ENCODE data around the gene PLXDC2.

Gene PLXDC2

DNA sequence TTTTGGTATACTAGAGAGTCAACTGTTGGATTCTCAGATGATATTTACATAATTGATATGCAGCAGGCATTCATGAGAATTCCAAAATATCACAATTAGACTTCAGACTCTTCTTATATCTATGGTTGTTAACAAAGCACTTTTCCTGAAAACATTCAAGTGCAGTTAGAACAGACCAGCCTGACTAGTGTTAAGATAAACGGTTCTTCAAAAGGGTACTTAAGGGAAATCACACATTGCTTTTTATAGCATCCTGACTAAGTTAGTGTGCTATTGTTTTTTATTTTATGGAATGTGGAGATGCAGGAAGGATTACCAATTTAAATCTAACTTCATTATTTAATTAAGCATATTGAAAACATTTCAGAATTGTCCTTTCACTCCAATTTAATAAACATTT is 405.1 kb downstream of the PLXDC2 start:
- DNase-seq, result no peak

DNA sequence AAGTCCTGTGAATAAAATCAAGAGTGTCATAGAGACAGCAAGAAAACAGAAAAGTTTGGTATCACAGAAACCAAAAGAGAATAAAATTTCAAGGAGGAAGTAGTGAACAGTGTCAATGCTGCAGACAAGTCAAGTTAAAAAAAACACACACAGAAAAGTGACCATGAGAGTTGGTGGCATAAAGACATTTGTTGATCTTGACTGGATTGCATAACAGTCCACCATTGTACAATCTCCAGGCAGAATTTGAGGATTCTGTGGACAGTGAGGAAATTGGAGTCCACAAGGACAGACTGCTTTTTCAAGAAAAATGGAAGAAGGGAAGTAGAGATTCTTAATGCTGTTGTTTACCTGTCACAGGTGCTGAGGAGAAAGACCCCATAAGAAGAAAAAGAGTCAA is 412.5 kb downstream of the PLXDC2 start:
- DNase-seq, result no peak

DNA sequence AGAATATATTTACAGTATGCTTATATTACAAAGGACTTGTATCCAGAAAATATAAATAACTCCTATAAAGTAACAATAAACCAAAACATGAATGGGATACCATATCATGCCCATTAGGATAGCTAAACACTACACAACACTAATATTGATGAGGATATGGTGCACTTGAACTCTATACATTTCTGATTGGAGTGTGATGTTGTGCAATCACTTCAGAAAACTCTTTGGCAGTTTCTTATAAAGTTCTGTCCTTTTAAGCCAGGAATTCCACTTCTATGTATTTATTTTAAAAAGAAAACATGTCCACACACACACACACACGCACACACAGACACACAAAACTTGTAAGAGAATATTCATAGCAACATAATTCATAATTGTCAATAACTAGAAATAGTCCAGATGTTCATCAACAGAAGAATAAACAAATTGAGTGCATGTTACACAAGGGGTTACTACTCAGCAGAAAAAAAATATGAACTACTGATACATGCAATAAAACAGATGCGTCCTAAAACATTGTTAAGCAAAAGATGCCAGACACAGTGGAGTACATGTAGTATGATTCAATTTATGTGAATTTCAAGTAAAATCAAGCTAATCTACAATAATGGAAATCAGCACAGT is 416.0 kb downstream of the PLXDC2 start:
- no peak for DNase-seq

DNA sequence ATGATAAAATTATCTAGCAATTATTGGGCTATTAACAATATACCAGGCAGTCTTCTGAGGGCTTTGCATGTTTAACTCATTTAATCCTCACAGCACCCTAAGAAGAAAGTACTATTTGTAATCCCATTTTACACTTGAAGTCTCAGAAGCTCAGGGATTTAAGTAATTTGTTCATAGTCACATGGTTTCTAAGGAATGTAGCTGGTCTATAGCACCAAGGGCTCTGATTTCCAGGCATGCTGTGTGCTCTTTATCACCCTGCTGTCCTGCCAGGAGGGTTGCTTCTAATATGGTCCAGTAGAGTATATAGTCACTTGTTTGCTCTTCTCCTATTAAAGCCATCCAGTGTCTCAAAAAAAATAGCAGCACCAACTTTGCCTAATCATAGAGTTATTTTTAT is 417.2 kb downstream of the PLXDC2 start:
- no peak for DNase-seq

DNA sequence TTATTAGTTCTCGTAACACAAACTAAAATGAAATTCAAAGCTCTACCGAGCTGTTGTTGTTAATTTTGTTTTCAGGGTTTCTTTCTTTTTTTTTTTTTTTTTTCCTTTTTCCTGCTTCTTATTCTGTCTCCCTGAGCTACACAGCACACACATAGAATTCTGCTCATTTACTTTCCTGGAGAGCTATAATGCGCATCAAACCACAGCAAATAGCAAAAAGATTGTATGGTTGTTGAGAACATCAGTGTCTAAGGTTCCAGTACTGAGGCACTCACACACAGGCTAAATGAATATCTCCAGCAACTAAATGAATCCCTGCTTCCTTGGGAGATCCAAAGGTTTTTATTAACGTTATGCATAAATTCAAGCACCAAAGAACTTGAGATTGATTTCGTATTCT is 418.3 kb downstream of the PLXDC2 start:
- no peak for DNase-seq

DNA sequence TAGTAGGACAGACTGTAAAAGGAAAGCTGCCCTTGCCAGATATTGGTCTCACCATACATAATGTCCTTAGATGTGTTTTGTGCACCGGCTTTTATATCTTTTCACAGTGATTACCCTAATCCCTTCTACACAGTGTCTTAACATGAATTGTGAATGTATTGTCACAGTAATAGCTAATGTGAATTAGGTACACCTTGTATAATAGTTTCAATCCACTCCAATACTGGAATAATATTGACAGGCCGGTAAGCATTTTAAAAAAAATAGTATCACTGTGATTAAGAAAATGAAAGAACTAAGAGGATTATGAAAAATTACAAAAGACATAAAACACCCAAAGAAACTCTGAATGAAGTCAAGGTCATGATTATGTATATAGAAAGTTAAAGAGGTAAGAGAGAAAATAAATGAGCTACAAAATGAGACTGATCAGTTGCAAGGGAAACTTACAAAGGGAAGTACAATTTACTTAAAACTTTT is 420.9 kb downstream of the PLXDC2 start:
- no peak for DNase-seq

DNA sequence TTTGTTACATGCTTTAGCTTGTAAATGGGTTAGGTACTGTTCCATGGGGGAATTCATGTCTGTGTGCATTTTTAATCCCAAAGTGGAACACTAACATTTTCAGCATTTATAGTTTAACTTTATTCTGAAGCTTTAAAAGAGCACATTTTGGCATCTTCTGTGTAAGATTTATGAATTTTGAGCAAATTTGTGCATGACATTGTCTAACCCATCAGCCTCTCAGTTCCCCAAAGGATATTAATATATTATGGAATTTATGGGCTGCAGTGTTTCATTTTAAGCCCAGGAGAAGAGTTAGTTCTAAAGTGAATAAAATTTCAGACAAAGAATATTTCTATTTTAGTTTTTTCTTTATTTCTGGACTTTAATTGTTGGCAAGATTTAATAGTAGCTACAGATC is 421.4 kb downstream of the PLXDC2 start:
- DNase-seq, result no peak

DNA sequence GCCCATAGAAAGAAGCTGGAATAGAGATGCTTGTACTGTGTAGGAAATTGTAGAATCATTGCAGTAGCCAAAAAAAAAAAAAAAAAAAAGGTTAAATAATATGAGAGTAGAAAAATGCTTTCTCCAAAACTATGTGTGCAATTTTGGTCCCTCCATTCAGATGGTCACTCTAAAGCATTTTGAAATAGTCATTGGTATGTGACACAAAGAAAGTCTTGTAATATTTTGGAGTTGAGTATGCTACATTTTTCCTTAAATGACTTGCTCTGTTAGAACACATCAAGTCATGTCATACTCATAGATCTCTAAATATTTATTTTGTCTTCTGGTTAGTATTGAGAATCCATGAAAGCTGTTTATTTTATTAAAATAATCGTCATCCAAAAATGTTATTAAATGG is 424.4 kb downstream of the PLXDC2 start:
- DNase-seq, result no peak

DNA sequence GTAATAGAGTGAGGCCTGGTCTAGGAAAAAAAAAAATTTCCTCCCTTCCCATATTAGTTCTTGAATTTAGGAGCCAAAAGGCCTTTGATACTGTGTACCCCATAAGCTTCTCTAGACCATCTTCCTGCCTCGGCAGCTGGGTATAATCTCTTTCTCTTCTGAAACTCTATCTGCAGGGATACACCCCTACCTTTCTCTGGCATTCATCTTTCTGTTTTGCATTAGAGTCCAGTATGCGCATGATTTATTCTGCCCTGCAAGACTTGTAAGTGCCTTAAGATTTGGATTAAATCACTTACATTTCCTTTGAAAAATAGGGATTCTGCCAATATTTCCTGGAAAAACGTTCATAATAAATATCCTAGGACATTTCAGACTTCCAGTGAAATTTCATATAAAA is 431.2 kb downstream of the PLXDC2 start:
- DNase-seq, result no peak

DNA sequence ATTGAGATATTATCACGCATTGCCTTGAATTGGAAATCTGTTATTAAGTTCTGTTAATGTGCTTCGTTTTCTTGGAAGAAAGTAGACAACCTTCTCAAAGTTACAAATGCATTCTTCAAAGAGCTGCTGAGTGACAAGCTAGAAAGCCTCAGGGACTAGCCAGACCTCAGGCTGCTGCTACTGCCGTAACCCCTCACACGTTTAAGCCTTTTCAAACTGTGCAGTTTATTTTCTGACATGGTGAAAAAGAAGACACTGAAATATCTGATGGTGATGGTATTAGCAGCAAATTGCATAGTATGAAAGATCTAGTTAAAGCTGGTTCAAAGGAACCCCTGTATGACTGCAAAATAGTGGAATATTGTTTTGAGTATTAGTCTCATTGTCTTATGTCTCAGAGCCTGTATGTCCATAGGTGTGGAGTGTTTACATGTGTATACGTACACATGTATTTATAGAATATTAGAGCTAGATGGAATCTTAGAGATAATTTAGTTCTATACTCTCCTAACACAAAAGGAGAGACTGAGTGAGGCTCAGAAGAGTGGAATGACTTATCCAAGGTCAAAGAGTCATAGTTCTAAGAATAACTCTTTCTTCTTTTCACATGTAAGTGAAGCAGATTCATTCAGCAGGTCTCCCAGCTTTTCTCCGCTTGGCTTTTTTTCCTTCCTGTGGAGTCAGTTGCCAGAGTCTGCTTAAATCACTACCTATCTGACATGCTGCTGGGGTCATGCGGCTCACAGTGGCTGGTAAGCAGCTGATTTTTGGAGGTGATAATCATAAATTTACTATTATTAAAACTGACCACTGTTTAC is 431.9 kb downstream of the PLXDC2 start:
- no peak for DNase-seq

DNA sequence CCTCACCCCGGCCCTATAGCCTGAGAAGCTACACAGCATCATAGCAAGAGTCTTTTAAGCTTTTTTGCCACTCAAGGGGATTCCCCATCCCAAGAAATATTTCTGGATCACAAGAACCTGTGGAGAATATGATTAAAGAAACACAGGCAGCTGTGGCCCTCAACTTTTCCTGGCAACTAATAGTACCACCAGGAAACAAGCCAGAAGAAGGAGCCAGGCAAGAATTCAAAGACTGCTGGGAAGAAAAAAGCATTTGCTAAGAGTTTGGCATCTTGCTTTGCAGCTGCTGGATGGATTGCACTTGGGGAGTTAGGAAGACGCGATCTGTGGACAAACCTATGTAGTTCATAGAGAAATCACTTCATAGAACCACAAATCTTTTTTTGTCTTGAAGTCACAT is 437.8 kb downstream of the PLXDC2 start:
- DNase-seq, result peak in 4 of 14 donors; percentile 8 to 22 (median 10)

DNA sequence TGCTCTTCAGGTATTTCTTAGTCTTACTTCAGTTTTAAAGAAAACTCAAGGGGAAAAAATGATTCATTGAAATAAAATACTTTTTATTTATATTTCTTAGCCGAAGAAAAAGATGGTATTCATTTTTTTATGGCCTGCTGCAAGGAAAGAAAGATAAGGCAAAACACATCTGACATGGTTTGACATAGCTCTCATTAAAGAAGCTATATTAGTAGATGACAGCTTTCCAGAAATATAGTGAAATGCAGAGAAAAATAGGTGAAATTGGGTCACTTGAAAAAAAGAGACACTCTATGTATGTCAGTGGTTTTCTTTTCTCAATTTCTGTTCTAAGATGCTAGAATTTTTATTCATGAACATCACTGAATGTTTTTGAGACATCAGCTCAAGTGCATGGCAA is 438.3 kb downstream of the PLXDC2 start:
- no peak for DNase-seq

DNA sequence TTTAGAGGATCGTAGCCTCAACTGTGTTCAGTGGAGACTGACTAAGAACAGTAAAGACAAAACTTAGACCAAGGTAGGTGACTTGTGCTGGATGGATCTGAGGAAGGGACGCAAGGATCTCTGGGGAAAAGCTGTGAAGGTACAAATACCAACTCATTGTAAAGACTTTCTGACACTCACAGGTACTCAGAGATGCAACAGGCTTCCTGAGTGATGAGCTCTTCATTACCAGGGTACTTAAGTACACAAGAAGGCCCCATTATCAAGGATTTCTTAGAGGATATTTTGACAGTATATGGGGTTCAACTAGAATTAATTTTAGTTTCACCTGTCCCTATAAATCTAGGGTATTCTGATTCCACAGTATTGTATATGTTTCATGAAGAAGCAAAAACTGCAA is 440.7 kb downstream of the PLXDC2 start:
- no peak for DNase-seq

DNA sequence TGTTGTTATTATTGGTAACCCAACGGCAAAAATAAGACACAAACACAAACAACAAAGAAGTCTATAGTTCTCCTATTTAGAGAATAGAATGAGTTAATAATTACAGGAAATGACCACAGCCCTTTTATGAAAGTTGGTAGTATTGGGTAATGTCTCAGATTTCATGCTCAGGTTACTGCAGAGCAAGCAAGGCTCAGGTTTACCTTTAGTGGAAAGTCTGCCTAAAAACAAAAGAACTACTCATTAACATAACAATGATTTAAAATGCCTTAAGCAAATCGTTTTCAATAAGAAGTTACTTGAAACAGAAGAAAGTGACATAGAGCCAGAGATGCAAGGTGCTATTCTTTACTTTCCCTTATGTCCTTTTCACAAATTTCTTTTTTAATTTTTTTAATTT is 441.2 kb downstream of the PLXDC2 start:
- no peak for DNase-seq

DNA sequence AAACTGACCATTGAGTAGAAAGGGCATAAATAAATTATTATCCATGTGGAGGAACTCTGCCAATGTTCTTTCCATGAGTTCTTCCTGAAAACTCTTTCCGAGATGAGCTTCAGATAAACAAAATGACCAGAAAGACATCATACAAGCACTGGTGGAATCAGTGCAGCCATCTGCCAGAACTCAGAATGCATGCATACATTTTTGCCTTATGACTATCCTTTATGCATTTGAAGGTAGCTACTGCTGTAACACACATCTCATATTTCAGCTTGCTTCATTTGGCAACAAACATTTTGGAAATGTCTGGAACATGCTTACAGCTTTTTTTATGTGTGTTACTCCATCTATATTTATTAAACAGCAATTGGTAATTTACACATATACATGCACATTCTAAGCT is 448.9 kb downstream of the PLXDC2 start:
- no peak for DNase-seq

DNA sequence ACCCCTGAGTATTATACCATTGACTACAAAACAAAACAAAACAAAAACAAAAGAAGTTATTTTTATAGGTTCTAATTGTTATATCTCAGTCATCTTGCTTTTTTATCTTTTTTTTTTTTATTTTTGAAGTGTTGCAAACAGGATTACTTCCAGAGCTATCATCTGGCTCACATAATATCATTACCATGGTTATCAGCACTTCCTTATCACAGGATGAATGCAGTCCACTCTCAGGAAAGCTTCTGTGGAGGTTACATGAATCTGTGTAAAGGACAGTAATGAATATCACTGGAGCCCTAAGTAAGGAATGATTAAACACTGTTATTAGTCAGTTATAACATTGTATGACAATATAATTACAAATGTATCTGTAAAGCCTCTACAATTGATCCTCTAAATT is 451.5 kb downstream of the PLXDC2 start:
- no peak for DNase-seq

DNA sequence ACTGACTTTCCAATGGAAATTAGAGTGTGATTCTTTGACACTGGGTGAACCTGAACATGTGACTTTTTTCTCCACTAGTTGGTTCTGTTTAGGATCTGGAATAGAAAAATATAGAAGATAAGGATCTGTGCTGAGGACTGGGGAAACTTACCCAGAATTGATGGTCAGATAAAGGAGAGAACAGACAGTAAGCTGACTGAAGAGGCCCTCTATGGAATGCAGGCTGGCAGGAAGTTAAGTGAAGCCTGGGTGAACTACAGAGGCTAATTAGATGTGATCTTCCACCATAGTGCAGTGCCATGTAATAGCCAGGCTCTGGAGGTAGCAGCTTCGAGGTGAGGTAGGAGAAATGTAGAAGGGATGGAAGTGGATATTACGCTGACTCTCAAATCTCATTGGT is 455.3 kb downstream of the PLXDC2 start:
- DNase-seq, result no peak

DNA sequence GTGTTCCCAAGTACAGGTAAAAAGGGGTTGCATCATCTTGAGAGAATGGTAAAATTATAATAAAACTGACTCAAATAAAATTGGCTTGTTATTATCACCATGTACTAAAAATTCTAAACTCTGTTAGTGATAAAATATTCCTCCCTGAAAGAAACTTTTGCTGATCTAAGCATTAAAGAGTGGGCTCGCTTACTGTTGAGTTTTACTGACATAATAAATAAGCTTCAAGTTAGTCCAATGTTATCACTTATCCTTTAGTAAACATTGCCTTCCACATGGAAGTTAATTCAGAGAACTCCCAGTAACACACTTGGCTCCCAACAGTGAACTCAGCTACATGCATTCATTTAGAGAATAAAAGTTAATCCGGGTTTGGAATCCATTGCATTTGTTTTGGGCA is 456.4 kb downstream of the PLXDC2 start:
- no peak for DNase-seq

DNA sequence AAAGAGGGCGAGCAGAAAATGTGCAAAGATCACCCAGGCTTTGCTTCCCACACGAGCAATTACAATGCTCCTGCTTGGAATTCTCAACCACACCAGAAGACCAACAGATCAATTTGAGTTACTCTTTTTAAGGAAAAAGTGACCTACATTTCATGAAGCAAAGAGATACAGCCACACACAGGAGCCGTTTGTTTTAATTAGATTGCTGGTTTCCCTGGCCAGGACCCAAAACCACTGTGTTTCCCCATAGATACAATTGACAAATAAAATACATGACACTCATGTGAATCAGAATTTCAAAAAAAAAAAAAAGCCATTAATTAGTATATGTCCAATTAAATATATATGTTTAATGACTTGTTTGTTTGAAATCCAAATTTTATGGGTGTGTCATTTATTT is 458.3 kb downstream of the PLXDC2 start:
- no peak for DNase-seq

DNA sequence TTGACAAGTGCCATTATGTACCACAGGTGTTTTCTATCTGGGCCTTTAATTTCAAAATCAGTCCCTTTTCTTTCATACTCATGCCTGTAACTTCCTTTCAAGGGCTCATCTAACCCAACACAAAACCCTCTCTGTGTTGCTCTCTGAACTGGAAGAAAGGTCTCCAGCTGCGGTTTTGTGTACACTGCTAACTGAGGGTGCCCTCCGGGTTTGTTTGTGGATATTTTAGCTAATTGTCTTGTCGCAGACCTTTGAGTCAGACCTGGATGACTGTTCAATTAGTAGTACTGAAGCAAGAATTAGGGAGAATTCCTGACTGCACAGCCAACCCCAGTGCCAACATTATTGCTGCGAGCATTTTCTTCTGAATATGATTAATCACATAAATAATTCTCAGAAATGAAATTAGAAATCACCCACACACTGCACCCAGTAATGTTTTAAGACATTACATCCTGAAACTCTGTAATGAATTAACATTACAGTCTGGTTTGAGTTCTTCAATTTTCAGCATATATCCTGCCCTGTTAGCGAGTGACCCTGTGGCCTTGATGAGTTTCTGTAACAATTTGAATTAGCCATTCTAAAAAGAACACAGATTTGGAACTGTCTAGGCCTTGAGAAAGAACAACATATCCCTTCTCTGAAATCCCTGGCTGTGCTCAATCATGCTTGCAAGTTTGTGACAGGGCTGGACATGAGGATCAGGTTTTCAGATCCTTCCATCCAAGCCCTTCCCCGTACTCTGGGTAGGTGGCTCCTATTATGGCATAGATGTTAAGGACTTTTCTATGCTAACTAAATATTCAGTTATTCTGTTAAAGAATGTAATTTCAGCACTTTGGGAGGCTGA is 460.1 kb downstream of the PLXDC2 start:
- peak in 2 of 14 donors; percentile 7 to 10 for DNase-seq

DNA sequence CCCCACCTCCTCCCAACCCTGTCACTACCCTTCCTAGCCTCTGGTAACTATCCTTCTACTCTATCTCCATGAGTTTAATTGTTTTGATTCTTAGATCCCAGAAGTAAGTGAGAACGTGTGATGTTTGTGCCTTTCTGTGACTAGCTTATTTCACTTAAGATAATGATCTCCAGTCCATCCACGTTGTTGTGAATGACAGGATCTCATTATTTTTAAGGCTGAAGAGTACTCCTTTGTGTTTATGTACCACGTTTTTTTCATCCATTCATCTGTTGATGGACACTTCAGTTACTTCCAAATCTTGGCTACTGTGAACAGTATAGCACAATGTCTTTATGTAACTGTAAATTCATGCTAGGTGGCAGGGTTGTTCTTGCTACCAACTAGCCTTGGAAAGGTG is 461.6 kb downstream of the PLXDC2 start:
- no peak for DNase-seq

DNA sequence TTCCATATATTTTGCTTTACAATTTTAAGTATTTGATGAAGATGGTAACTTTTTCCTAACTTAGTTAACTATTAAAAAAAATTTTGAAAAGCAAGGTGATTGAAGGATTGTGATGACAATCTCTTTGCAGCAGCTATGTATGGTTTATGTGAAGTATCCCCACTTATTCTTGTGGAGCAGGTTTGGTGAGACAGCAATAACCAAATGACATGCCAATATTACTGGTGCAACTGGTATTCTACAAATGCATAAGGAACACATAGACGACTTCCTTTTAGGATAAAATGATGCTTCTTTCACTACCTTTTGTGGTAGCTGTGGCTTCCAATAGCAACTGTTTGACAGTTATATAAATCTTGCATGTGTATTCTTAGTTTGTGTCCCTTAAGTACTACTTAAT is 465.3 kb downstream of the PLXDC2 start:
- DNase-seq, result no peak

DNA sequence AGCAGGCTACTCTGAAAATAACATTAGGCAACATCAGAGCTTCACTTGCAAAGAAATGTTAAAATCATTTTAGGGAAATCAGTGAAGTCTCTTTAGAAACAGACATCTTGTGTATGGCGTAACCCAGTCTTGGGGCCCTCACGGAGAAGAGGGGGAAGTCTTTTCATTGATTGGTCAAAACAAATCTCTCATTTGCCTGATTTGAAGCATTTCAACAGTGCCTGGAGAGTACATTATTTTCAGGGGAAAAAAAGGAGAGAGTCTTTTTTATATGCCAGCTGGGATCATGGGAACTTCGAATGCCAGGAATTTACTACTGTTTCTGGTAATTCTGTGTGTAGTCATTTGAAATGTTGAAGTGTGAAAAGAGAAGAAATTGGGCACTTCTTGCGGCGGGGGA is 471.4 kb downstream of the PLXDC2 start:
- peak in 1 of 14 donors; percentile 54 for DNase-seq
